Measurements from ENCODE around the gene NT5DC1. TPM values are rescaled to one million over a fixed set of nuclear protein-coding genes. Genes with fewer than 3 reads are reported as not detected.
"Not testable (repeated sequence)": the region's sequence is repeated elsewhere in the genome, so short reads cannot be mapped to it uniquely, and the experiment has no call there.

The NT5DC1 gene
- total RNA-seq, 1 donor from 2014 or later, result 55.0 TPM

- intact Hi-C loops (cut with micrococcal nuclease), result no loop called here
- DNase-seq (no peak), ATAC-seq (no peak)
Measured at GRCh38 chr6:116087437-116088027, 13.1 kb upstream of the NT5DC1 start.

DNA sequence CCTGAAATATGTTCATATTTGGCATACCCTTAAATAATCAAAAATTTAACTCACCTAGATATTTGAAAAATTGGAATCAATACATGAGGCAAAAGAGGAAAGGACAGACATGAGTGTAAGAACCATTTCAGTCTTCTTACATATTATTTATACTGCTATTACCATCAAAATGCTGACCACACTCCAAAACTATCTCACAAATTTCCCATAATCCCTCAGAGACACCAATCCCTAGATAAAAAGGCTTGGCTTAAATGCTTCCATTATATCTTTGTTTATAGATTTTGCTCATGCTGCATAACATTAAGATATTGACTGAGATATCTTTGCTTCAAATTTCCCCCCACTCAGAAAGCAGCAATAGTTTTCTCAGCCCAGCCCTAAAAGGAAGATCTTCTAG is 11.7 kb upstream of the NT5DC1 start:
- no peak for ATAC-seq
- intact Hi-C loops (cut with micrococcal nuclease), result no loop called here

DNA sequence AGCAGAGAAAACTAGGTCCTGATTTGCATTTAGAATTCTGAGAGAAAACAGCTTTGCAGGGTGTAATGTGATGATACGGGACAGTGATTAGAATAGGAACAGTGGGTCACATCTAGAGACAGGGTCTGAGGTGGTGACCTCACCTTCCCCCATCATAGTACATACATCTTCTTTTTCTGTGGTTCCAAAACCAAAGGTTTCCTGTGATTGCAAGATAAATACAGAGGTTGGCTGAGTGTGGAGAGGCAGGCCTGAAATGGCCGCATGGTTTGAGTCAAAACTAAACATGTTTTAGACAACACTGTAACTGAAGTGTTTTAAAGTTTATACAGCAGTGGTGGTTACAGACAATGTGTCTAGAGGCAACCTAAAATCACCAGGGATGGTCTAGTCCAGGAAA is 10.4 kb upstream of the NT5DC1 start:
- intact Hi-C loops (cut with micrococcal nuclease), result no loop called here
- ATAC-seq (no peak), DNase-seq (no peak)

More for the DNA sequence above, 11.7 kb upstream of the NT5DC1 start:
- no peak for DNase-seq

- ATAC-seq, result no peak
- intact Hi-C loops (cut with micrococcal nuclease), result no loop called here
Measured at GRCh38 chr6:116094041-116094440, 6.6 kb upstream of the NT5DC1 start.

GRCh38 chr6:116096048-116096759 is 4.4 kb upstream of the NT5DC1 start:
- DNase-seq, ATAC-seq: not testable (repeated sequence)
- intact Hi-C loops (cut with micrococcal nuclease), result loop anchor here (5.0 kb wide), 1 partner anchor 84 kb away; no protein-coding TSS in a partner anchor

More at GRCh38 chr6:116094041-116094440, 6.6 kb upstream of the NT5DC1 start:
- DNase-seq, result no peak

DNA sequence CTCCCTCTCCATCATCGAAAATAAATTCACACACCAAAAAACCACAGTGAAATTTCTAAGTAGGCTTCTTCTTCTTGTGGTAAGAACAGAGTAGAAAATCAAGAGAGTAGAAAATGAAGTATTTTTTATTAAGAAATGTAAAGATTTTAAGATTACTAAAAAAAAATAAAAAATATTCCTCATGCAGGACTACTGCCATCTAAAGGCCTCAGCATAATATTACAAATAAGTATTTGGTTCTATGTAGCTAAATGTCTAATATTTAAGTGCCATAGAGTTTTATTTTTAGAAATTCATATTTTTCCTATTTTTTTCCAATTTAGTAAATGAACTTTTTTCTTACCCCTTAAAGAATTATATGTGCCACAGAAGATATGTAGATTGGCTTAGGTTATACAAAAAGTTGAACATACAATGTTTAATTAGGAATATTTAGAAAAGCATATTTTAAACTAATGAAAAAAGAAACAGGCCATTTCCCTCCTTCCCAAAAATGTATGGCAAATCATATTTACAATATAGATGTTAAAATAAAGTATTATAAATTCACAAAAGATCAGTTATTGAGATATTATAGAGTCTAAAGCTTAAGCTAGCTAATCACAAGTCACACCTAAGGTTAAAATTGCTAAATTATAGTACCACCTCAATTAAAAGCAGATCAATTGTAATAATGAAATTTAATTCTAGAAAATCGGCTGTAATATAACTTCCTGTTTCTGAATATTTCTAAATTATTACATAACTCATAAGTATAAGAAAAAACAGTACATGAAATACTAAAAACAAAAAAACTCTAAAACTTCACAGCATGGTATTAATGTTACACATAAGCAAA is 3.5 kb upstream of the NT5DC1 start:
- DNase-seq (no peak), ATAC-seq (no peak)
- intact Hi-C loops (cut with micrococcal nuclease), result loop anchor here (5.0 kb wide), 1 partner anchor 85 kb away; no protein-coding TSS in a partner anchor

GRCh38 chr6:116099036-116099435 is 1.6 kb upstream of the NT5DC1 start:
- intact Hi-C loops (cut with micrococcal nuclease), result loop anchor here (5.0 kb wide), 1 partner anchor 87 kb away; no protein-coding TSS in a partner anchor
- DNase-seq, result no peak
- ATAC-seq, result no peak

- intact Hi-C loops (cut with micrococcal nuclease), result no loop called here
- DNase-seq, result no peak
- ATAC-seq, result peak; percentile 1
Measured at GRCh38 chr6:116101302-116101718, 657 bp downstream of the NT5DC1 start.

GRCh38 chr6:116101790-116102189 is 1.1 kb downstream of the NT5DC1 start:
- intact Hi-C loops (cut with micrococcal nuclease), result no loop called here
- DNase-seq (no peak), ATAC-seq (no peak)

DNA sequence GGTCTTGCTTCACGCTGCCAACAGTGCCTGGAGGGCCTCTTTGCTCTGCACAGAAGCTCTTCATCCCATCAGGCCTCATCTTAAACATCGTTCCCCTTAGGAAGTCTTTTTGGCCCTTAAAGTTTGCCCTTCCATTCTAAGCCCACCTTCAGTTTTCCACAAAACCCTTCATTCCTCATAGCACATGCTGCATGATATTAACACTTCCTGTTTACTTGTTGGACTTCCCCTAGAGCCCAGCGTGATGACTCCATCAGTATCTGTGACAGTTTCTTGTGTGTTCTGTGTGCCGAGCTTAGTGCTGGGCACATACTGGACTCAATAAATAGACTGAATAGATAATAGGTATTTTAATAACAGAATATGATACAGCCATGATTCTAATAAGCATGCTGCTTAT is 2.2 kb downstream of the NT5DC1 start:
- intact Hi-C loops (cut with micrococcal nuclease), result no loop called here
- no peak for ATAC-seq
- DNase-seq, result no peak

- DNase-seq, result no peak
- intact Hi-C loops (cut with micrococcal nuclease), result no loop called here
- ATAC-seq, result no peak
Measured at GRCh38 chr6:116104636-116105035, 4.0 kb downstream of the NT5DC1 start.

DNA sequence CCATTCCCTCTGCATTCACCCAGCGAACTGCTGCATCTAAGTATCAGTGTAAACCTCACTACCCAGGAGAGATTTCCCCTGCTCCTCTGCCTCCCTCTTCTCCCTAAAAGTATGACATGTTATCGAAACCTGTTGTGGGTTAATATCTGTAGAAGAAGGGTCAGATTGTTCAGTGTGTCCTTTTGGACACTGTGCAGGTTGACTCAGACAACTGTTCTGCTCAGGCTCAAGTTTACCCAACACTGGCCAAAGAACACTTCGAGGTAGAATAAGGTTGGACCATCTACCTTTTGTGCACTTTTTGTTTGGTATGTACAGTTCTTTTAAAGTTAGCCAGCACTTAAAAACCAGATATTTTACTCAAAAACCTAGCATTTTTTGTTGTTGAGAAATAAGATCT is 4.6 kb downstream of the NT5DC1 start:
- intact Hi-C loops (cut with micrococcal nuclease), result no loop called here
- no peak for ATAC-seq
- no peak for DNase-seq

- DNase-seq (no peak), ATAC-seq (no peak)
- intact Hi-C loops (cut with micrococcal nuclease), result no loop called here
Measured at GRCh38 chr6:116106146-116106545, 5.5 kb downstream of the NT5DC1 start.

- ATAC-seq (peak; percentile 34), DNase-seq (no peak)
- intact Hi-C loops (cut with micrococcal nuclease), result no loop called here
Measured at GRCh38 chr6:116108836-116109235, 8.2 kb downstream of the NT5DC1 start.

GRCh38 chr6:116111552-116112528 is 11.2 kb downstream of the NT5DC1 start:
- ATAC-seq (no peak), DNase-seq (no peak)
- intact Hi-C loops (cut with micrococcal nuclease), result no loop called here

DNA sequence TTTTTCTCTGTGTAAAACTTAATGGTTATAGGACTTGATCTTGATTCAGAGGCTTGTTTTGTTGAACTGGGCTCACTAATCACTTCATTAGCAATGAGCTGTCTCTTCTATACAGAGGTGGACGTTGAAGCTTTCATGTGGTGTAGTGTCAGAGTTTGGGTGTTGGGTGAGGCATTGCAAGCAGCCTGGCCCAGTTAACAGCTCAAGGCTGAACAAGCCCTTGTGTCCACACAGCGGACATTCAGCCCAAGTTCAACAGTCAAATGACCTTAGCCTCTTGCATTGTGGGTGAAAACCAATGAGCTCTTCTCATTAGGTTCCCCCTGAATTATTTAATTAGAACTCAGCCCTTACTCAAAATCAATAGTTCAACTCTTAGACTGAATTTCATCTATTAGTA is 12.7 kb downstream of the NT5DC1 start:
- no peak for ATAC-seq
- intact Hi-C loops (cut with micrococcal nuclease), result no loop called here

DNA sequence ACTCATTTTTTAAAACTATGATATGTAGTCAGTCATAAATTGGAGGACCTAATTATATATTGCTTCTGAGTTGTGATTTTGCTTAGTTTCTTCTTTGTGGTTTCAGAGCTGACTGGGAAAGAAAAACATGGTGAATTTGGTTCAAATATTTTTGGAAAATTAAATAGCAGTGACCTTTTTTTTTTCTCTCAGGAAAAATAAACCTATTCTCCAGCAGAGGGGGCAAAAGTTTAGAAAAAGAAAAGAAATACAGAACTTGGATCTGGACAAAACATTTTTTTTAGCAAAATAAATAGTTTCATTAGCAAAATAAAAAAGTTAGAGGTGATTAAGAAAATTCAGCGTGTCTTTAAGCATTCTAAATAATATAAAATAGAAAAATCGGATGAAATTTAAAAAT is 15.1 kb downstream of the NT5DC1 start:
- DNase-seq, result no peak
- no peak for ATAC-seq
- intact Hi-C loops (cut with micrococcal nuclease), result no loop called here

More for the DNA sequence above, 12.7 kb downstream of the NT5DC1 start:
- no peak for DNase-seq

GRCh38 chr6:116118608-116119007 is 18.0 kb downstream of the NT5DC1 start:
- ATAC-seq (no peak), DNase-seq (no peak)
- intact Hi-C loops (cut with micrococcal nuclease), result no loop called here

DNA sequence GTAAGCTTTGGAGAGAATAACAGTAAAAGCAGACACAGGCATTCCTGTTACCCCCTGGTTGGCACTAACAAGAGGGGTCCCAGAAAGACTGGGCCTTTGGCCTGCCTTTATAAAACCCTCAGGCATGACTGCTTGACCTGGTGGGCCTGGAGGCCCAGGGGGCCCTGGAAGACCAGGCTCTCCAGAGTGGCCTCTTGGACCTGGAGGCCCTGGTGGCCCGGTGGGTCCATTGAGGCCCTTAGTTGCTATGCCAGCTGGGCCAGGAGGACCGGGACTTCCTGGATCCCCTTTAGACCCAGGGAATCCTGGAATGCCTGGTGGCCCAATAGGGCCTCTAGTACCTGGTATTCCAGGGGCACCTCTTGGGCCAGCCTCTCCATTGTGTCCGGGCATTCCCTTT is 19.8 kb downstream of the NT5DC1 start:
- ATAC-seq (no peak), DNase-seq (no peak)
- intact Hi-C loops (cut with micrococcal nuclease), result no loop called here
